CD4-positive, alpha-beta memory T cell (primary cell): Measurements from ENCODE around the gene YTHDF1. TPM values are rescaled to one million over a fixed set of nuclear protein-coding genes. Genes with fewer than 3 reads are reported as not detected.

Experiments used
- CTCF ChIA-PET: fragments of 350-600 bp; sonication (Branson Sonifier 250); formaldehyde crosslinking; loops from one replicate; lab custom pipeline; 2021; ENCODE audit warnings: inconsistent platforms; ENCODE audit not compliant: partially characterized antibody; lab: Charles Lee
- POLR2A ChIA-PET: fragments of 350-600 bp; sonication (Branson Sonifier 250); formaldehyde crosslinking; loops from one replicate; lab custom pipeline; 2021; ENCODE audit not compliant: partially characterized antibody; lab: Charles Lee
- DNase-seq, 5 donors: peaks; one replicate each; pipeline versions ENCODE4 v3.0.0 to v3.0.0-alpha.2; 2020 to 2022; ENCODE audit warnings: mixed read lengths in 1 of 5
- H3K27ac ChIP-seq: one replicate; pipeline ENCODE4 v1.7.0; 2013; ENCODE audit warnings: low read depth, low read length
- H3K27me3 ChIP-seq: 2 replicates; pipeline ENCODE4 v1.7.0; 2013; ENCODE audit warnings: mild to moderate bottlenecking, low read length, moderate library complexity; ENCODE audit not compliant: insufficient read depth
- H3K36me3 ChIP-seq: 2 replicates; pipeline ENCODE4 v1.7.0; 2013; ENCODE audit warnings: mild to moderate bottlenecking, low read length, moderate library complexity; ENCODE audit not compliant: insufficient read depth
- H3K4me1 ChIP-seq: 2 replicates; pipeline ENCODE4 v1.7.0; 2013; ENCODE audit warnings: mild to moderate bottlenecking, low read length, moderate library complexity; ENCODE audit not compliant: insufficient read depth
- H3K4me3 ChIP-seq, 2 donors: one replicate each; pipeline ENCODE4 v1.7.0; 2013; ENCODE audit warnings: low read length in 2 of 2, mild to moderate bottlenecking in 1 of 2
- H3K9me3 ChIP-seq, 2 donors: one replicate each; pipeline ENCODE4 v1.7.0; 2013; ENCODE audit warnings: low read length in 2 of 2, control low read depth in 1 of 2; ENCODE audit not compliant: control insufficient read depth in 1 of 2
- H3K27ac Mint-ChIP-seq, 7 donors: one replicate each; pipeline ENCODE4 v1.8.0; 2020 to 2021; ENCODE audit warnings: mixed read lengths in 7 of 7, mild to moderate bottlenecking in 6 of 7, inconsistent platforms in 3 of 7, moderate library complexity in 3 of 7
- H3K27me3 Mint-ChIP-seq, 2 donors: one replicate each; pipeline ENCODE4 v1.8.0; 2020 to 2021; ENCODE audit warnings: mixed read lengths in 2 of 2
- H3K36me3 Mint-ChIP-seq, 2 donors: one replicate each; pipeline ENCODE4 v1.8.0; 2020 to 2021; ENCODE audit warnings: mixed read lengths in 2 of 2, inconsistent platforms in 1 of 2, mild to moderate bottlenecking in 1 of 2
- H3K4me1 Mint-ChIP-seq, 4 donors: one replicate each; pipeline ENCODE4 v1.8.0; 2020 to 2021; ENCODE audit warnings: mixed read lengths in 4 of 4, mild to moderate bottlenecking in 1 of 4
- H3K4me3 Mint-ChIP-seq, 8 donors: one replicate each; pipeline ENCODE4 v1.8.0; 2020 to 2021; ENCODE audit warnings: mixed read lengths in 8 of 8, mild to moderate bottlenecking in 7 of 8, moderate library complexity in 6 of 8, inconsistent platforms in 3 of 8
- H3K9me3 Mint-ChIP-seq, 8 donors: one replicate each; pipeline ENCODE4 v1.8.0; 2020 to 2021; ENCODE audit warnings: mixed read lengths in 8 of 8, mild to moderate bottlenecking in 5 of 8, inconsistent platforms in 3 of 8, moderate library complexity in 1 of 8
- intact Hi-C: fragments of 100-400 bp; cut with micrococcal nuclease; formaldehyde crosslinking; loops from one replicate; pipeline ENCODE4 v1.15.1; 2023
- polyA plus RNA-seq, 2 donors: library from polyadenylated mRNA; unstranded; fragments of 300-500 nt; fragmentation: Illumina TruSeq; gene quantifications; one replicate each; pipeline ENCODE4 v1.2.3, GENCODE V29; 2021
- total RNA-seq, 2 experiments: library from RNA; stranded (reverse); gene quantifications; one replicate each; pipeline ENCODE4 v1.2.3, GENCODE V29; 2021

The YTHDF1 gene
- total and polyA plus RNA-seq, 4 experiments from 2014 or later: 21.1 to 48.1 (median 45.4) TPM

DNA sequence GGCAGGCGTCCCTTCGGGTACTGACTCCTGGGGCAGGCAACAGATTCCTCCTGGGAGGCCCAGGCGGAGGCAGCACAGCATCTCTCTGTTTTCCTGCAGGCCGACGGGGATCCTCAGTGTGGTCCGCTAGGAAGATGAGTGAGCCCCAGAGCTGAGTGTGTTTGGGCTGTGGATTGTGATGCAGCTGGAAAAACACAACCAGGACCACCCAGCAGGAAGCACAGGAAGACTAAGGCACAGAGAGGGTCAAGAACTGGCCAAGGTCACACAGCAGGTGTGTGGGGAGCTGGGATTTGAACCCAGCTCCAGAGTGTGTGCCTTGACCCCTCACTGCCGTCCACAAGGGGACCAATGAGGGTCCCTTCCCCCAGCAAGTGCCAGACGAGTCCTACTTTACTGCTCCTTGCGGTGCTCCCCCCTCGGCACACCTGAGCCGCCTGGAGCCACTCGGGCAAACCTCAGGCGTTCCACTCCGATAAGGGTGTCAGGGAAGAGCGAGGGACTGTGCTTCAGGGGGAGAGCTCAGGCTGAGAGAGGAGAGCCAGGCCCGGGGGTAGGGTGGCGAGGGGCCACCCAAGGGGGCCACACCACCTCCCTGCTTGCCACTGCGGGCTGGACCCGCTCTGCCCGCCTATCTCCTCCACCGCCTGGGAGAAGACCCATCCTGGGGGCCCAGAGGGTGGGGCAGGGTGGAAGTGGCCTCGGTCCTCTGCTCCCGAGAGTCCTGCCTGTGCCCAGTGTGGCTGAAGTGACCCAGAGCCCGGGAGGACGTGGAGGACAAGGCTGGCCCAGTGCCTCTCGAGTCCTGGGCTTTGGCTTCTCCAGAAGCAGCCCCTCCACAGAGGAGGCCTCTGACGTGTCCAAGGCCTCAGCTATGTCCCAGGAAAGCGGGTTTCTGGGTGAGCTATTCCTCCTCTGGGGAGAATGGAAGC, 63.3 kb downstream of the YTHDF1 start:
- POLR2A ChIA-PET: no interaction called here
- Mint-ChIP-seq H3K9me3 (peaks cover 5 to 16% (median 11%) of the 10 kb centered on the region in 8 donors), H3K4me1 (no peaks in the 10 kb centered on the region), H3K27me3 (peaks cover 27 to 30% of the 10 kb centered on the region in 2 donors), H3K4me3 (no peak overlapping the region), H3K36me3 (no peaks in the 10 kb centered on the region), H3K27ac (no peak overlapping the region)
- Histone ChIP-seq H3K36me3 (no peaks in the 10 kb centered on the region), H3K4me1 (no peaks in the 10 kb centered on the region), H3K9me3 (no peaks in the 10 kb centered on the region), H3K27me3 (peaks cover 3% of the 10 kb centered on the region), H3K27ac (no peak overlapping the region), H3K4me3 (no peak overlapping the region)
- no peak for DNase-seq
- CTCF ChIA-PET: no interaction called here
- intact Hi-C loops: no loop called here

DNA sequence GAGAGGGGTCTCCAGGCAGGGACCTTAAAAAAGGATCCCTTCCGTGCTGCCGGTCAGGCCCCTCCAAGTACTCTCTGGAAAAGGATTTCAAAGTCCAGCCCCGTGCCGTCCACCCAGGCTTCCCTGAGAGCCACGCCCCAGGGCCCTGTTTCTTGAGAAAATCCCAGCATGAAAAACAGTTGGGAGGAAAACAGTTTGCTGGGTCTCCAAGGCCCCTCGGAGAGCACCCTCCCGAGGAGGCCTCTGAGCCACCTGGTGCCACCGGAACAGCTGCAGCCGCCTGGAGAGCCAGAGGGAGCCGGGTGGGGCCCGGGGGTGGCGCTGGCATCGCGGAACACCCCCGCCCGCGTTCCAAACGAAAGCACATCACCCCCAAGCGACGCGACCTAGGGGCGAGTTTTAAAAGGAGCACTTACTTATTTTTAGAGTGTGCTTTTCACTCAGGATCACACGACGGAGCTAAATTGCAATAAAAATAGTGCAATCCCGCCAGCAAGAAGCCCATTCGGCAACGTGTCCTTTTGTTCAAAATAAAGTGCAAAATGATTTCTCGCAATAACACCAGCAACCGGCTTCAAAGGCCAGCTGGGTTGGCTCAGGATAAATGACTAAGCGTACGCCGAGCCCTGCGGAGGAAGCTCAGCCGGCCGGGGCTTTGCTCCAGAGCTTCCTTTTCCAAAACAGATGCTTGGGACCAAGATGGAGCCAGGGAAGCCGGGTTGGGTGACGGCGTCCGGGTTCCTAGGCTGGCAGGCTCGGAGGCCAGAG, 64.2 kb downstream of the YTHDF1 start:
- Histone ChIP-seq H3K4me3 (no peak overlapping the region), H3K9me3 (no peaks in the 10 kb centered on the region), H3K27me3 (peaks cover 3% of the 10 kb centered on the region), H3K36me3 (no peaks in the 10 kb centered on the region), H3K27ac (no peak overlapping the region), H3K4me1 (no peaks in the 10 kb centered on the region)
- Mint-ChIP-seq H3K36me3 (no peaks in the 10 kb centered on the region), H3K4me3 (no peak overlapping the region), H3K4me1 (no peaks in the 10 kb centered on the region), H3K27me3 (peaks cover 30 to 32% of the 10 kb centered on the region in 2 donors), H3K9me3 (peaks cover 5 to 22% (median 15%) of the 10 kb centered on the region in 8 donors), H3K27ac (no peak overlapping the region)
- no peak for DNase-seq
- ChIA-PET CTCF (no interaction called here), POLR2A (no interaction called here)
- intact Hi-C loops: no loop called here

DNA sequence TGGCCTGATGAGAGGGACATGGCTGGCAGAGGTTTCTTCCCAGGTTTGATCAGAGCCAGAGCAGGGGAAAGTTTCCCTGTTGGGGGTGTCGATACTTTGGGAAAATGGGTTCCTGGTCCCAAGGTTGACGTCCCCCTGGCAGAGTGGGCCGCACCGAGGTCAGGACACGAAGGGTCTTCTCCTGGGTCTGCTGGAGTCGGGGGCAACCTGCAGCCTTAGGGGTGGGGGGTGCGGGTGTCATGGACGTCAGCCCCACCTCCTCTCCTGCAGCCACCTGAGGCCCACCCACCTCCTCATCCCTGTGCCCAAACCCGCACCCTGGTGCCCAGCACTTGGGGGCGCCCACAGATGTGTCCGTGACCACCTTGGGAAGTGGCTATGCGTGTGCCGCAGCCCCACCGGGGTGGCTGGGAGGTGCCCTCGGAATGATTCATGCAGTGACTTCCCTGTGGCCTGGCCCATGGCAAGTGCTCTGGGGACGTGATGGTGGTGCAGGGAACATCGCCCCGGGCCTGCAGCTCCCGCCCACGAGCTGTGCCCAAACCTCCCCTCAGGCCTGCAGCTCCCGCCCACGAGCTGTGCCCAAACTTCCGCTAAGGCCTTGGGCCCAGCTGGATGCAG, 64.9 kb downstream of the YTHDF1 start:
- POLR2A ChIA-PET: no interaction called here
- no peaks in the 10 kb centered on the region for H3K36me3 Mint-ChIP-seq

DNA sequence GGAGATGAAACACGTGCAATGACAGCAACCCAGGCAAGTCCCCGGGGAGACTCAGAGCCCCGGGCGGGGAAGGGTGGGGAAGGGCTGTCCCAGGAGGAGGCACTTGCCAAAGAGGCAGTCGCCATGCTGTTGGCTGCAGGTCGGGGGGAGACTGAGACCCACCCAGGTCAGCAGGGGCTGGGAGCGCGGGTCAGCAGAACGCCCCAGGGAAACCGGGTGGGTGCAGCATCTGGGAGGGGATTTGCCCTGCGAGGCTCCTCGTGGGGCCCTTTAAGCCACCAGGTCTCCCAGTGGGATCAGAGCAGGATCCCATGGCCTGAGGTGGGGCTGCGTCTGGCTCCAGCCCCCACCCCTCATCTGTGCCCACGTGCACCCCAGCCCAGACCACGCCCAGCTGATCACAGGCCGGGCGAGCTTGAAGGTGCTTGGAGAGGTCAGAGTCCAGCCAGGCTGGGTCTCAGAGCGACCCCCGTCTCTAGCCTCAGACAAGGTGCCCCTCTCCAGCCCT, 65.5 kb downstream of the YTHDF1 start:
- Mint-ChIP-seq H3K36me3 (no peaks in the 10 kb centered on the region), H3K4me1 (no peaks in the 10 kb centered on the region), H3K9me3 (peaks cover 5 to 22% (median 17%) of the 10 kb centered on the region in 8 donors), H3K27me3 (peaks cover 28 to 29% of the 10 kb centered on the region in 2 donors), H3K4me3 (no peak overlapping the region), H3K27ac (no peak overlapping the region)
- Histone ChIP-seq H3K27ac (no peak overlapping the region), H3K4me1 (no peaks in the 10 kb centered on the region), H3K27me3 (peaks cover 3% of the 10 kb centered on the region), H3K9me3 (no peaks in the 10 kb centered on the region), H3K4me3 (no peak overlapping the region), H3K36me3 (no peaks in the 10 kb centered on the region)
- DNase-seq: no peak
- CTCF ChIA-PET: no interaction called here
- POLR2A ChIA-PET: no interaction called here
- intact Hi-C loops: no loop called here

More for the DNA sequence above, 64.9 kb downstream of the YTHDF1 start:
- Mint-ChIP-seq H3K27me3 (peaks cover 30 to 31% of the 10 kb centered on the region in 2 donors), H3K4me1 (no peaks in the 10 kb centered on the region), H3K4me3 (no peak overlapping the region), H3K27ac (no peak overlapping the region), H3K9me3 (peaks cover 5 to 22% (median 17%) of the 10 kb centered on the region in 8 donors)
- peaks cover 3% of the 10 kb centered on the region for H3K27me3 ChIP-seq
- no peaks in the 10 kb centered on the region for H3K4me1 ChIP-seq
- H3K27ac ChIP-seq: no peak overlapping the region
- CTCF ChIA-PET: no interaction called here
- intact Hi-C loops: no loop called here
- no peaks in the 10 kb centered on the region for H3K36me3 ChIP-seq
- no peaks in the 10 kb centered on the region for H3K9me3 ChIP-seq
- no peak for DNase-seq
- H3K4me3 ChIP-seq: no peak overlapping the region

- Histone ChIP-seq H3K36me3 (no peaks in the 10 kb centered on the region), H3K27me3 (peaks cover 3% of the 10 kb centered on the region), H3K4me3 (no peak overlapping the region), H3K27ac (no peak overlapping the region), H3K9me3 (no peaks in the 10 kb centered on the region), H3K4me1 (no peaks in the 10 kb centered on the region)
- H3K27me3 Mint-ChIP-seq: peaks cover 28 to 33% of the 10 kb centered on the region in 2 donors
- no peaks in the 10 kb centered on the region for H3K36me3 Mint-ChIP-seq
- intact Hi-C loops: no loop called here
- DNase-seq: no peak
- peaks cover 5 to 22% (median 17%) of the 10 kb centered on the region in 8 donors for H3K9me3 Mint-ChIP-seq
- POLR2A ChIA-PET: no interaction called here
- H3K27ac Mint-ChIP-seq: no peak overlapping the region
- no peak overlapping the region for H3K4me3 Mint-ChIP-seq
- CTCF ChIA-PET: no interaction called here
- no peaks in the 10 kb centered on the region for H3K4me1 Mint-ChIP-seq
Observed at GRCh38 chr20:63149531-63150192, 66.3 kb downstream of the YTHDF1 start.

GRCh38 chr20:63148696-63149095, 67.2 kb downstream of the YTHDF1 start:
- POLR2A ChIA-PET: no interaction called here
- H3K27ac Mint-ChIP-seq: no peak overlapping the region
- intact Hi-C loops: no loop called here
- no peak for DNase-seq
- Histone ChIP-seq H3K4me1 (no peaks in the 10 kb centered on the region), H3K27me3 (peaks cover under 1% of the 10 kb centered on the region), H3K27ac (no peak overlapping the region), H3K9me3 (no peaks in the 10 kb centered on the region), H3K36me3 (no peaks in the 10 kb centered on the region), H3K4me3 (no peak overlapping the region)
- CTCF ChIA-PET: no interaction called here
- no peaks in the 10 kb centered on the region for H3K4me1 Mint-ChIP-seq
- no peak overlapping the region for H3K4me3 Mint-ChIP-seq
- H3K36me3 Mint-ChIP-seq: no peaks in the 10 kb centered on the region
- peaks cover 23 to 33% of the 10 kb centered on the region in 2 donors for H3K27me3 Mint-ChIP-seq
- peaks cover 5 to 22% (median 17%) of the 10 kb centered on the region in 8 donors for H3K9me3 Mint-ChIP-seq
